ENCODE results near the gene EHD1. TPM values are rescaled to one million over a fixed set of nuclear protein-coding genes. Genes with fewer than 3 reads are reported as not detected.

Gene EHD1
- total and polyA plus RNA-seq, 9 of the 15 experiments (the other 6 are each of a cell fraction or from before 2014, with no cell fraction given), result 0.46 to 65.0 (median 16.4) TPM

DNA sequence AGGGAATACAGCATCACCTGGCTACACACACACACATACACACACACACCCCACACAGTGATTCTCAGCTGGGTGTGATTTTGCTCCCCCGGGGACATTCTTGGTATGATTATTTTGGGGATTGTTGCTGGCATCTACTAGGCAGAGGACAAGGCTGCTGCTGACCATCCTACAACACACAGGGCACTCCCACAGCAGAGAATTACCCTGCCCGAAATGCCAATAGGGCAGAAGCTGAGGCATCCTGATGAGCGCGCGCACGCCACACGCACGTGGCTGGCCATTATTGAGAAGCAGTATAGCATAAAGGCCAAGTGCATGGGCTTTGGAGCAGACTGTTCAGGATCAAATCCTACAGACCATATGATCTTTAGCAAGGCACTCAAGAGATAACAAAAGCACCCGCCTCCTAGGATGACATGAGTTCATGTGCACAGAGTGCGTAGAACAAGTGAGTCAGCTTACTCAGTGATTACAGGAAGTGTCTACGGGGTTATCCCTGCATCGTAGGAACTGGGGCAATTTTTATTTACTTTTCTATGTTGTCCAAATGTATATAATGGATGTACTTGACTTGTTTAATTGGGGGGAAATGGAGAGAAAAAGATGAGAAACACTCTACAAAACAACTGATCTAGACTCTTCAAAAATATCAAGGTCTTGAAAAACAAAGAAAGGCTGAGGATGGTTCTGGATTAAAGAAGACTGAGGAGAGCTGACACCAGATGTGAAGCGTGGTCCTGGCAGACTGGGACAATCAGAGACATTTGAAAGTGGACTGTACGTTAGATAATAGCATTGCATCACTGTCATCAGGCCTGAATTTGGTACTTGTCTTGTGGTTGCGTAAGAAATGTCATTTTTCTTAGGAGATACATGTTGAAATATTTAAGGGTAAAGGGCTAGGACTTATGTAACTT is 7.2 kb upstream of the EHD1 start (continued):
- TF ChIP-seq, protein P1, sequence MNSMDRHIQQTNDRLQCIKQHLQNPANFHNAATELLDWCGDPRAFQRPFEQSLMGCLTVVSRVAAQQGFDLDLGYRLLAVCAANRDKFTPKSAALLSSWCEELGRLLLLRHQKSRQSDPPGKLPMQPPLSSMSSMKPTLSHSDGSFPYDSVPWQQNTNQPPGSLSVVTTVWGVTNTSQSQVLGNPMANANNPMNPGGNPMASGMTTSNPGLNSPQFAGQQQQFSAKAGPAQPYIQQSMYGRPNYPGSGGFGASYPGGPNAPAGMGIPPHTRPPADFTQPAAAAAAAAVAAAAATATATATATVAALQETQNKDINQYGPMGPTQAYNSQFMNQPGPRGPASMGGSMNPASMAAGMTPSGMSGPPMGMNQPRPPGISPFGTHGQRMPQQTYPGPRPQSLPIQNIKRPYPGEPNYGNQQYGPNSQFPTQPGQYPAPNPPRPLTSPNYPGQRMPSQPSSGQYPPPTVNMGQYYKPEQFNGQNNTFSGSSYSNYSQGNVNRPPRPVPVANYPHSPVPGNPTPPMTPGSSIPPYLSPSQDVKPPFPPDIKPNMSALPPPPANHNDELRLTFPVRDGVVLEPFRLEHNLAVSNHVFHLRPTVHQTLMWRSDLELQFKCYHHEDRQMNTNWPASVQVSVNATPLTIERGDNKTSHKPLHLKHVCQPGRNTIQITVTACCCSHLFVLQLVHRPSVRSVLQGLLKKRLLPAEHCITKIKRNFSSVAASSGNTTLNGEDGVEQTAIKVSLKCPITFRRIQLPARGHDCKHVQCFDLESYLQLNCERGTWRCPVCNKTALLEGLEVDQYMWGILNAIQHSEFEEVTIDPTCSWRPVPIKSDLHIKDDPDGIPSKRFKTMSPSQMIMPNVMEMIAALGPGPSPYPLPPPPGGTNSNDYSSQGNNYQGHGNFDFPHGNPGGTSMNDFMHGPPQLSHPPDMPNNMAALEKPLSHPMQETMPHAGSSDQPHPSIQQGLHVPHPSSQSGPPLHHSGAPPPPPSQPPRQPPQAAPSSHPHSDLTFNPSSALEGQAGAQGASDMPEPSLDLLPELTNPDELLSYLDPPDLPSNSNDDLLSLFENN (IDR thresholded peaks at IDR 0.05; ENCODE audit: low read depth in 2 of 2, low read length in 2 of 2), result 0 out of 4 replicates have a peak, but pooled peaks of 1 of the 2 experiments have one; percentile 38
- TF ChIP-seq RUNX1 (IDR thresholded peaks at IDR 0.05; ENCODE audit: low read depth) (no peak), MAFF (IDR thresholded peaks at IDR 0.05; ENCODE audit: low read length) (peak; percentile 65; the same call in 1 of the 2 replicates), BRD9 (IDR thresholded peaks at IDR 0.05; ENCODE audit: low read depth, partially characterized antibody) (peak; percentile 63), U2AF2 (optimal IDR thresholded peaks at IDR 0.05; ENCODE audit: low read depth, low read length) (no peak), SIN3A (IDR thresholded peaks at IDR 0.05; ENCODE audit: borderline replicate concordance in 2 of 2, control insufficient read depth in 1 of 2, low read depth in 2 of 2, low read length in 2 of 2) (peak in 1 of 2 experiments; percentile 21; a peak in 1 of 4 replicates), ARHGAP35 (IDR thresholded peaks at IDR 0.05; ENCODE audit: partially characterized antibody) (no peak), EZH2 (IDR thresholded peaks at IDR 0.05; ENCODE audit: borderline replicate concordance, low read depth, low read length) (no peak), PCBP1 (IDR thresholded peaks at IDR 0.05; ENCODE audit: low read depth, low read length, poor library complexity, severe bottlenecking) (no peak)
- TF ChIP-seq, protein P2, sequence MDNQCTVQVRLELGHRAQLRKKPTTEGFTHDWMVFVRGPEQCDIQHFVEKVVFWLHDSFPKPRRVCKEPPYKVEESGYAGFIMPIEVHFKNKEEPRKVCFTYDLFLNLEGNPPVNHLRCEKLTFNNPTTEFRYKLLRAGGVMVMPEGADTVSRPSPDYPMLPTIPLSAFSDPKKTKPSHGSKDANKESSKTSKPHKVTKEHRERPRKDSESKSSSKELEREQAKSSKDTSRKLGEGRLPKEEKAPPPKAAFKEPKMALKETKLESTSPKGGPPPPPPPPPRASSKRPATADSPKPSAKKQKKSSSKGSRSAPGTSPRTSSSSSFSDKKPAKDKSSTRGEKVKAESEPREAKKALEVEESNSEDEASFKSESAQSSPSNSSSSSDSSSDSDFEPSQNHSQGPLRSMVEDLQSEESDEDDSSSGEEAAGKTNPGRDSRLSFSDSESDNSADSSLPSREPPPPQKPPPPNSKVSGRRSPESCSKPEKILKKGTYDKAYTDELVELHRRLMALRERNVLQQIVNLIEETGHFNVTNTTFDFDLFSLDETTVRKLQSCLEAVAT (IDR thresholded peaks at IDR 0.05), result no peak
- TF ChIP-seq, protein P3, sequence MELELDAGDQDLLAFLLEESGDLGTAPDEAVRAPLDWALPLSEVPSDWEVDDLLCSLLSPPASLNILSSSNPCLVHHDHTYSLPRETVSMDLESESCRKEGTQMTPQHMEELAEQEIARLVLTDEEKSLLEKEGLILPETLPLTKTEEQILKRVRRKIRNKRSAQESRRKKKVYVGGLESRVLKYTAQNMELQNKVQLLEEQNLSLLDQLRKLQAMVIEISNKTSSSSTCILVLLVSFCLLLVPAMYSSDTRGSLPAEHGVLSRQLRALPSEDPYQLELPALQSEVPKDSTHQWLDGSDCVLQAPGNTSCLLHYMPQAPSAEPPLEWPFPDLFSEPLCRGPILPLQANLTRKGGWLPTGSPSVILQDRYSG (tag; conservative IDR thresholded peaks at IDR 0.05; ENCODE audit: low read depth), result no peak
- TF ChIP-seq, protein P4, sequence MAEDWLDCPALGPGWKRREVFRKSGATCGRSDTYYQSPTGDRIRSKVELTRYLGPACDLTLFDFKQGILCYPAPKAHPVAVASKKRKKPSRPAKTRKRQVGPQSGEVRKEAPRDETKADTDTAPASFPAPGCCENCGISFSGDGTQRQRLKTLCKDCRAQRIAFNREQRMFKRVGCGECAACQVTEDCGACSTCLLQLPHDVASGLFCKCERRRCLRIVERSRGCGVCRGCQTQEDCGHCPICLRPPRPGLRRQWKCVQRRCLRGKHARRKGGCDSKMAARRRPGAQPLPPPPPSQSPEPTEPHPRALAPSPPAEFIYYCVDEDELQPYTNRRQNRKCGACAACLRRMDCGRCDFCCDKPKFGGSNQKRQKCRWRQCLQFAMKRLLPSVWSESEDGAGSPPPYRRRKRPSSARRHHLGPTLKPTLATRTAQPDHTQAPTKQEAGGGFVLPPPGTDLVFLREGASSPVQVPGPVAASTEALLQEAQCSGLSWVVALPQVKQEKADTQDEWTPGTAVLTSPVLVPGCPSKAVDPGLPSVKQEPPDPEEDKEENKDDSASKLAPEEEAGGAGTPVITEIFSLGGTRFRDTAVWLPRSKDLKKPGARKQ (CRISPR knock-in tag; IDR thresholded peaks at IDR 0.05), result no peak
- TF ChIP-seq, protein P5, sequence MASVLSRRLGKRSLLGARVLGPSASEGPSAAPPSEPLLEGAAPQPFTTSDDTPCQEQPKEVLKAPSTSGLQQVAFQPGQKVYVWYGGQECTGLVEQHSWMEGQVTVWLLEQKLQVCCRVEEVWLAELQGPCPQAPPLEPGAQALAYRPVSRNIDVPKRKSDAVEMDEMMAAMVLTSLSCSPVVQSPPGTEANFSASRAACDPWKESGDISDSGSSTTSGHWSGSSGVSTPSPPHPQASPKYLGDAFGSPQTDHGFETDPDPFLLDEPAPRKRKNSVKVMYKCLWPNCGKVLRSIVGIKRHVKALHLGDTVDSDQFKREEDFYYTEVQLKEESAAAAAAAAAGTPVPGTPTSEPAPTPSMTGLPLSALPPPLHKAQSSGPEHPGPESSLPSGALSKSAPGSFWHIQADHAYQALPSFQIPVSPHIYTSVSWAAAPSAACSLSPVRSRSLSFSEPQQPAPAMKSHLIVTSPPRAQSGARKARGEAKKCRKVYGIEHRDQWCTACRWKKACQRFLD (CRISPR knock-in tag; IDR thresholded peaks at IDR 0.05), result peak; percentile 79; the same call in 1 of the 2 replicates

Measured in K562 (cell line).